GM12892 (cell line): Measurements from ENCODE around the gene RAB35.
A peak's percentile ranks its signal among the peaks of the same experiment; 100 is the strongest.

Experiments
- POLR2A ChIP-seq: IDR thresholded peaks from 2 replicates; pipeline ENCODE4 v1.6.1; 2011; ENCODE audit warnings: low read depth, low read length, control low read depth
- POLR2AphosphoS5 ChIP-seq: IDR thresholded peaks from 2 replicates; pipeline ENCODE4 v1.6.1; 2011; ENCODE audit warnings: low read depth, low read length, control low read depth
- TAF1 ChIP-seq: IDR thresholded peaks from 2 replicates; pipeline ENCODE4 v1.6.1; 2011; ENCODE audit warnings: low read depth, mild to moderate bottlenecking, control low read depth, low read length, borderline replicate concordance

GRCh38 chr12:120095331-120095730, 21.2 kb downstream of the RAB35 start:
- TF ChIP-seq TAF1 (no peak), POLR2A (no peak), POLR2AphosphoS5 (peak; percentile 13; the same call in 1 of the 2 replicates)
